Lower leg skin (tissue), 3 donors: ENCODE measurements around the gene DTYMK.

Experiments used
- CTCF ChIP-seq, 3 donors: fragments of 450-650 bp; IDR thresholded peaks; one replicate each; pipeline ENCODE4 v1.5.1; 2016; ENCODE audit warnings: antibody characterized with exemption in 3 of 3, mild to moderate bottlenecking in 3 of 3, moderate library complexity in 2 of 3
- POLR2A ChIP-seq, 2 donors: fragments of 450-650 bp; IDR thresholded peaks; one replicate each; pipeline ENCODE4 v1.6.1; 2016 to 2017; ENCODE audit warnings: antibody characterized with exemption in 2 of 2, mild to moderate bottlenecking in 1 of 2, moderate library complexity in 1 of 2

- no peak for TF ChIP-seq CTCF (IDR thresholded peaks at IDR 0.05)
- no peak for TF ChIP-seq POLR2A (IDR thresholded peaks at IDR 0.05)
Observed at GRCh38 chr2:241670333-241671110, 16.1 kb downstream of the DTYMK start.
